Measurements from ENCODE around the gene SMARCA2. TPM values are rescaled to one million over a fixed set of nuclear protein-coding genes. Genes with fewer than 3 reads are reported as not detected.

The SMARCA2 gene
- total RNA-seq, 1 donor from 2014 or later, result 238 TPM

GRCh38 chr9:2013743-2014475, 1.2 kb upstream of the SMARCA2 start:
- no peak for ATAC-seq (ENCODE audit: low read depth)
- TF ChIP-seq, protein P1, sequence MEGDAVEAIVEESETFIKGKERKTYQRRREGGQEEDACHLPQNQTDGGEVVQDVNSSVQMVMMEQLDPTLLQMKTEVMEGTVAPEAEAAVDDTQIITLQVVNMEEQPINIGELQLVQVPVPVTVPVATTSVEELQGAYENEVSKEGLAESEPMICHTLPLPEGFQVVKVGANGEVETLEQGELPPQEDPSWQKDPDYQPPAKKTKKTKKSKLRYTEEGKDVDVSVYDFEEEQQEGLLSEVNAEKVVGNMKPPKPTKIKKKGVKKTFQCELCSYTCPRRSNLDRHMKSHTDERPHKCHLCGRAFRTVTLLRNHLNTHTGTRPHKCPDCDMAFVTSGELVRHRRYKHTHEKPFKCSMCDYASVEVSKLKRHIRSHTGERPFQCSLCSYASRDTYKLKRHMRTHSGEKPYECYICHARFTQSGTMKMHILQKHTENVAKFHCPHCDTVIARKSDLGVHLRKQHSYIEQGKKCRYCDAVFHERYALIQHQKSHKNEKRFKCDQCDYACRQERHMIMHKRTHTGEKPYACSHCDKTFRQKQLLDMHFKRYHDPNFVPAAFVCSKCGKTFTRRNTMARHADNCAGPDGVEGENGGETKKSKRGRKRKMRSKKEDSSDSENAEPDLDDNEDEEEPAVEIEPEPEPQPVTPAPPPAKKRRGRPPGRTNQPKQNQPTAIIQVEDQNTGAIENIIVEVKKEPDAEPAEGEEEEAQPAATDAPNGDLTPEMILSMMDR (IDR thresholded peaks at IDR 0.05), result no peak
- Mint-ChIP-seq H3K27ac (no peak overlapping the region), H3K27me3 (peaks cover 8% of the 10 kb centered on the region), H3K36me3 (ENCODE audit: low read depth) (peaks cover 18% of the 10 kb centered on the region), H3K4me3 (peak overlapping the region; percentile 99), H3K4me1 (peaks cover 20% of the 10 kb centered on the region), H3K9me3 (no peaks in the 10 kb centered on the region)
- intact Hi-C loops (cut with micrococcal nuclease), result loop anchor here (2.0 to 10.0 kb wide), 5 partner anchors 75 to 1461 kb away; no protein-coding TSS in a partner anchor
- ChIA-PET CTCF (interaction anchor here (1.1 to 2.4 kb wide), 2 partner anchors 40 to 74 kb away, joined by 3 to 8 read pairs; no protein-coding TSS in a partner anchor), POLR2A (interaction anchor here (0.5 to 5.1 kb wide), 8 partner anchors 10 to 830 kb away, joined by 3 to 70 read pairs (median 6); partner anchors contain the start of gene PUM3)
- no peak for DNase-seq

DNA sequence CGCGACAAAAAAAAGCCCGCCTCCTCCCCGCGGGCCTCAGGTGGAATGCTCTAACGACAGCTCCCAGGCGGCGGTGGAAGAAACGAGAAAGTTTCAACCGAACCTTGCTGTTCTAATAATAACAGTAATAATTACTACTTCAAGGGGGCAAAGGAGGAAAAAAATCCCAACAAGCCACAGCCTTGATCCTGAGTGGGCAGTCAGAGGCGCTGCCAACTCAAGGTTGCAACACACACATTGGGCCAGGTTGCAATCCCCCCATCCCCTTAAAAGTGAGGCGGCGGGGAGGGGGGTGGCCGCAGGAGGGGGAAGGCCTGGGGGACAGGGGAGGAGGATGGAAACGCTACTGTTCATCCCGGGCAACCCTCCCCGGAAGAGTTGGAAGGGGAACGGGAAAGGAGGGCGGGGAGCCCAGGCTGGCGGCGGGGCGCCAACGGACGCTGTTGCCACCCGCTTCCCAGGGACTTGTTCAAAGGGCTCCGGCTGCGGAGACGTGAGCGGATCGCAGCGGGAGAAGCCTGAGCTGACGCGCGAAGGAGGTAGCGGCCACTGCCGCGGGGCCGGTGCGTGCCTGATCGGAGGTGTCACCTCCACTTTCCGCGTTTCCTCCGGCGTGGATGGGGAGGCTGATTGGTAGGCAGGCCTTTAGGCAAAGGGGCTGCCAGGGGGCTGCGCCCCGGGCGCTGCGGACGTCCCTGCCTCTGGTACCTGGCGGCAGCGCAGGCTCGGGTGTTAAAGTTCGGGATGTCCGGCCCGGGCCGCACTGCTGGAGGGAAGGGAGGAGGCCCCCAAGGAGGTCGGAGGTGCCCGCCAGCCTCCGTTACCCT, 647 bp downstream of the SMARCA2 start:
- H3K4me1 Mint-ChIP-seq, result peaks cover 32% of the 10 kb centered on the region
- peaks cover 18% of the 10 kb centered on the region for H3K36me3 Mint-ChIP-seq (ENCODE audit: low read depth)
- peak overlapping the region; percentile 99 for H3K4me3 Mint-ChIP-seq
- peak; percentile 0 for ATAC-seq (ENCODE audit: low read depth)
- ChIA-PET CTCF (interaction anchor here (1.1 to 2.4 kb wide), 3 partner anchors 38 to 75 kb away, joined by 4 to 8 read pairs (median 5); no protein-coding TSS in a partner anchor), POLR2A (interaction anchor here (0.7 to 5.1 kb wide), 16 partner anchors 9 to 1801 kb away, joined by 3 to 70 read pairs (median 4); partner anchors contain the start of genes DOCK8 and PUM3)
- intact Hi-C loops (cut with micrococcal nuclease), result loop anchor here (1.0 to 10.0 kb wide), 12 partner anchors 13 to 1509 kb away; partner anchors contain the start of gene PUM3
- peaks cover 8% of the 10 kb centered on the region for H3K27me3 Mint-ChIP-seq
- DNase-seq, result peak; percentile 58
- TF ChIP-seq, protein P1 (IDR thresholded peaks at IDR 0.05), result no peak
- H3K27ac Mint-ChIP-seq, result peak overlapping the region; percentile 98
- H3K9me3 Mint-ChIP-seq, result no peaks in the 10 kb centered on the region

DNA sequence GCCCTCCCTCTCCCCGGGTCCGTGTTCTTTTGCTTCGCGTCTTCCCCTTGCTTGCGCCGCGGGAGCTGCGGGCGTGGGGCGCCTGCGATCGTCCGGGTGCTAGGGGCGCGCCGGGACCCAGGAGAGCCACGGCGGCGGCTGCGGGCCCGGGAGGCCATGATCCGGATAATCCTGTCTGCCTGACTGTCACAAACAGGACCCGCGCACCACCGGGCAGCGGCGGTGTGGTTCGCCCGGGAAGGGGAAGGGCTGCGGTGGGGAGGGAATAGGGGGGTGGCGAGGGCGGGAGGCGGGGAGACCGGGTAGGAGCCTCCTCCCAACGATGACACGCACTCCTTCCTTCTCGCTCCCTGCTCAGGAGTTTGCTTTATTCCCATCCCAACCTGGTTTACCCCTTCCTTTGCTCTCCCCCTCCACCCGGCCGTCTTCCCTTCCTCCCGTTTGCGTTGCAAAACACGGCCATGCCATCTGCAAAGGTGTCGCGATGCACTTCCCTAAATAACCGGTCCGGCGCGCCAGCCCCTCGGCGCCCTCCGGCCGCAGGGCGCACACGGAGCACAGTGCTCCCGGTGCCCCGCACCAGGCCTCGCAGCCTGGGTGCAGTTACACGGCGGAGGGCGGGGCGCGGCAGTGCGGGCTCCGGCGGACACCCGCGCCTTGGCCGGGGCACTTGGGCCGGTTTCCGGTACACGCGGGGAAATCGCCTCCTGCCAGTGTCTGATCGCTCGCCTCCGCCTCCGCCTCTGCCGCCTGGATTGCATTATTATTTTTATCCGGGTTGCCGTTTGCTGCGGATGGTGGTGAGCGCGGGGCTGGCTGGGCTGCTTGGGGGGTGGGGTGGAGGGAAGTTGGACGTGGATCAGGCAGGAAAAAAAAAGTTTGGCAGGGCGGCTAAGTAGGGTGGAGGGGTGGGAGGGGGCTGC, 1.5 kb downstream of the SMARCA2 start:
- Mint-ChIP-seq H3K36me3 (ENCODE audit: low read depth) (peaks cover 19% of the 10 kb centered on the region), H3K9me3 (no peaks in the 10 kb centered on the region), H3K4me1 (peaks cover 38% of the 10 kb centered on the region), H3K27me3 (peaks cover 3% of the 10 kb centered on the region), H3K4me3 (peak overlapping the region; percentile 99), H3K27ac (peak overlapping the region; percentile 98)
- ATAC-seq (ENCODE audit: low read depth) (peak; percentile 10), DNase-seq (peak; percentile 68)
- CTCF ChIA-PET, result interaction anchor here (1.7 kb wide), 1 partner anchor 38 kb away, joined by 5 read pairs; no protein-coding TSS in a partner anchor
- POLR2A ChIA-PET, result interaction anchor here (1.1 to 5.1 kb wide), 10 partner anchors 10 to 1510 kb away, joined by 3 to 70 read pairs (median 6); no protein-coding TSS in a partner anchor
- TF ChIP-seq, protein P1 (IDR thresholded peaks at IDR 0.05), result no peak
- intact Hi-C loops (cut with micrococcal nuclease), result loop anchor here (1.0 to 10.0 kb wide), 8 partner anchors 14 to 1508 kb away; partner anchors contain the start of gene PUM3

GRCh38 chr9:2017331-2018161, 2.4 kb downstream of the SMARCA2 start:
- Mint-ChIP-seq H3K36me3 (ENCODE audit: low read depth) (peaks cover 22% of the 10 kb centered on the region), H3K4me3 (peak overlapping the region; percentile 99), H3K27me3 (peaks cover 3% of the 10 kb centered on the region), H3K27ac (peak overlapping the region; percentile 98), H3K4me1 (peaks cover 47% of the 10 kb centered on the region), H3K9me3 (no peaks in the 10 kb centered on the region)
- CTCF ChIA-PET, result interaction anchor here (1.7 kb wide), 1 partner anchor 37 kb away, joined by 5 read pairs; no protein-coding TSS in a partner anchor
- intact Hi-C loops (cut with micrococcal nuclease), result loop anchor here (1.0 to 10.0 kb wide), 8 partner anchors 9 to 1507 kb away; no protein-coding TSS in a partner anchor
- ATAC-seq (ENCODE audit: low read depth), result peak; percentile 42
- POLR2A ChIA-PET, result interaction anchor here (0.6 to 5.1 kb wide), 13 partner anchors 10 to 1509 kb away, joined by 3 to 70 read pairs (median 6); no protein-coding TSS in a partner anchor
- TF ChIP-seq, protein P1 (IDR thresholded peaks at IDR 0.05), result no peak
- DNase-seq, result peak; percentile 73

Measured in activated B cell treated with CpG ODN at 0.5 μM for 24 hours (primary cell).